Measurements from ENCODE around the gene TNFSF13B. TPM values are rescaled to one million over a fixed set of nuclear protein-coding genes. Genes with fewer than 3 reads are reported as not detected.
"Not testable (repeated sequence)": the region's sequence is repeated elsewhere in the genome, so short reads cannot be mapped to it uniquely, and the experiment has no call there.

TNFSF13B gene
- total RNA-seq, 1 donor from 2014 or later: 0.71 TPM

DNA sequence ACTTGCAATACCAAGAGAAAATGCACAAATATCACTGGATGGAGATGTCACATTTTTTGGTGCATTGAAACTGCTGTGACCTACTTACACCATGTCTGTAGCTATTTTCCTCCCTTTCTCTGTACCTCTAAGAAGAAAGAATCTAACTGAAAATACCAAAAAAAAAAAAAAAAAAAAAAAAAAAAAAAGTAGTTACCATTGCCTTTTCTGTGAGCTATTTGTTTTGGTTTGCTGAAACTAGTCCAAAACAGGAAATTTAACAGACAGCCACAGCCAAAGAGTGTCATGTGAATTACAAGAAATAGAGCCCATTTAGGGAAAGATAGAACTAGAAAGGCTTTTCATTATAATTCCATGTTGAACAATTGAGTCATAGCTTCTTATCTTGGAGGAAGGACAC, 37.3 kb downstream of the TNFSF13B start:
- no peak for DNase-seq (ENCODE audit: low read depth)
- H3K4me3 ChIP-seq (ENCODE audit: low read depth, low read length): no peak overlapping the region
- TF ChIP-seq, protein P1, sequence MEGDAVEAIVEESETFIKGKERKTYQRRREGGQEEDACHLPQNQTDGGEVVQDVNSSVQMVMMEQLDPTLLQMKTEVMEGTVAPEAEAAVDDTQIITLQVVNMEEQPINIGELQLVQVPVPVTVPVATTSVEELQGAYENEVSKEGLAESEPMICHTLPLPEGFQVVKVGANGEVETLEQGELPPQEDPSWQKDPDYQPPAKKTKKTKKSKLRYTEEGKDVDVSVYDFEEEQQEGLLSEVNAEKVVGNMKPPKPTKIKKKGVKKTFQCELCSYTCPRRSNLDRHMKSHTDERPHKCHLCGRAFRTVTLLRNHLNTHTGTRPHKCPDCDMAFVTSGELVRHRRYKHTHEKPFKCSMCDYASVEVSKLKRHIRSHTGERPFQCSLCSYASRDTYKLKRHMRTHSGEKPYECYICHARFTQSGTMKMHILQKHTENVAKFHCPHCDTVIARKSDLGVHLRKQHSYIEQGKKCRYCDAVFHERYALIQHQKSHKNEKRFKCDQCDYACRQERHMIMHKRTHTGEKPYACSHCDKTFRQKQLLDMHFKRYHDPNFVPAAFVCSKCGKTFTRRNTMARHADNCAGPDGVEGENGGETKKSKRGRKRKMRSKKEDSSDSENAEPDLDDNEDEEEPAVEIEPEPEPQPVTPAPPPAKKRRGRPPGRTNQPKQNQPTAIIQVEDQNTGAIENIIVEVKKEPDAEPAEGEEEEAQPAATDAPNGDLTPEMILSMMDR (IDR thresholded peaks at IDR 0.05; ENCODE audit: insufficient read depth, low read length, poor library complexity, severe bottlenecking): no peak
- no peaks in the 10 kb centered on the region for H3K36me3 ChIP-seq (ENCODE audit: control insufficient read depth, insufficient read depth, low read length)
- no peaks in the 10 kb centered on the region for H3K27me3 ChIP-seq (ENCODE audit: control insufficient read depth, insufficient read depth, low read length)

GRCh38 chr13:108311596-108311995, 42.1 kb downstream of the TNFSF13B start:
- not testable (repeated sequence) for H3K27me3 ChIP-seq (ENCODE audit: control insufficient read depth, insufficient read depth, low read length); H3K4me3 ChIP-seq (ENCODE audit: low read depth, low read length); H3K36me3 ChIP-seq (ENCODE audit: control insufficient read depth, insufficient read depth, low read length)

GRCh38 chr13:108313382-108313781, 43.9 kb downstream of the TNFSF13B start:
- TF ChIP-seq, protein P1 (IDR thresholded peaks at IDR 0.05; ENCODE audit: insufficient read depth, low read length, poor library complexity, severe bottlenecking): no peak
- Histone ChIP-seq H3K4me3 (ENCODE audit: low read depth, low read length) (no peak overlapping the region), H3K27me3 (ENCODE audit: control insufficient read depth, insufficient read depth, low read length) (no peaks in the 10 kb centered on the region), H3K36me3 (ENCODE audit: control insufficient read depth, insufficient read depth, low read length) (no peaks in the 10 kb centered on the region)
- no peak for DNase-seq (ENCODE audit: low read depth)

More at GRCh38 chr13:108311596-108311995, 42.1 kb downstream of the TNFSF13B start:
- DNase-seq (ENCODE audit: low read depth): not testable (repeated sequence)

DNA sequence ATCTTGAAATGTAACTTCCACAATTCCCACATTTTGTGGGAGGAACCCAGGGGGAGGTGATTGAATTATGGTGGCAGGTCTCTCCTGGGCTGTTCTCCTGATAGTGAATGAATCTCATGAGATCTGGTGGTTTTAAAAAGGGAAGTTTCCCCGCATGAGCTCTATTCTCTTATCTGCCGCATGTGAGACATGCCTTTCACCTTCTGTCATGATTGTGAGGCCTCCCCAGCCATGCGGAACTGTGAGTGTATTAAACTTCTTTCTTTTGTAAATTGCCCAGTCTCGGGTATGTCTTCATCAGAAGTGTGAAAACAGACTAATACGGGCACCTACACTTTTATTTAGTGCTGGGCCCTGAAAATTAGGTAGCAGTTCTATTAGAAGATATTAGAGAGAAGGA, 45.8 kb downstream of the TNFSF13B start:
- Histone ChIP-seq H3K36me3 (ENCODE audit: control insufficient read depth, insufficient read depth, low read length) (no peaks in the 10 kb centered on the region), H3K4me3 (ENCODE audit: low read depth, low read length) (no peak overlapping the region), H3K27me3 (ENCODE audit: control insufficient read depth, insufficient read depth, low read length) (no peaks in the 10 kb centered on the region)
- TF ChIP-seq, protein P1 (IDR thresholded peaks at IDR 0.05; ENCODE audit: insufficient read depth, low read length, poor library complexity, severe bottlenecking): no peak
- DNase-seq (ENCODE audit: low read depth): peak; percentile 43

- DNase-seq (ENCODE audit: low read depth): no peak
- no peaks in the 10 kb centered on the region for H3K36me3 ChIP-seq (ENCODE audit: control insufficient read depth, insufficient read depth, low read length)
- no peak overlapping the region for H3K4me3 ChIP-seq (ENCODE audit: low read depth, low read length)
- TF ChIP-seq, protein P1 (IDR thresholded peaks at IDR 0.05; ENCODE audit: insufficient read depth, low read length, poor library complexity, severe bottlenecking): no peak
- H3K27me3 ChIP-seq (ENCODE audit: control insufficient read depth, insufficient read depth, low read length): no peaks in the 10 kb centered on the region
These were observed 46.5 kb downstream of the TNFSF13B start for GRCh38 chr13:108315991-108316390.

GRCh38 chr13:108316413-108316812, 46.9 kb downstream of the TNFSF13B start:
- Histone ChIP-seq H3K4me3 (ENCODE audit: low read depth, low read length) (no peak overlapping the region), H3K27me3 (ENCODE audit: control insufficient read depth, insufficient read depth, low read length) (no peaks in the 10 kb centered on the region), H3K36me3 (ENCODE audit: control insufficient read depth, insufficient read depth, low read length) (no peaks in the 10 kb centered on the region)
- TF ChIP-seq, protein P1 (IDR thresholded peaks at IDR 0.05; ENCODE audit: insufficient read depth, low read length, poor library complexity, severe bottlenecking): no peak
- DNase-seq (ENCODE audit: low read depth): no peak

Data from kidney epithelial cell (primary cell).